PFSK-1 (cell line): ENCODE measurements around the gene MAPK8IP3.

Experiments used
- FOXP2 ChIP-seq: optimal IDR thresholded peaks from 2 replicates; pipeline ENCODE3; 2011; ENCODE audit warnings: borderline replicate concordance, control low read depth, inconsistent platforms; ENCODE audit not compliant: insufficient read depth; ENCODE audit errors: extremely low read length, extremely low read depth
- POLR2AphosphoS5 ChIP-seq: IDR thresholded peaks from 2 replicates; pipeline ENCODE4 v1.6.1; 2012; ENCODE audit warnings: low read depth, mild to moderate bottlenecking, control low read depth, low read length, moderate library complexity
- SIN3A ChIP-seq: IDR thresholded peaks from 2 replicates; pipeline ENCODE4 v1.6.1; 2012; ENCODE audit warnings: mild to moderate bottlenecking, low read length, moderate library complexity, borderline replicate concordance; ENCODE audit not compliant: insufficient read depth
- TAF1 ChIP-seq: IDR thresholded peaks from 2 replicates; pipeline ENCODE4 v1.6.1; 2012; ENCODE audit warnings: low read length, control low read depth, borderline replicate concordance; ENCODE audit not compliant: insufficient read depth
- TF ChIP-seq, protein P1 (sequence below), 2 experiments: IDR thresholded peaks; 2 replicates each; pipeline versions ENCODE4 v1.6.1 to v1.8.0; 2011 to 2012; ENCODE audit warnings: low read depth in 2 of 2, low read length in 2 of 2, control low read depth in 1 of 2, inconsistent platforms in 1 of 2, mild to moderate bottlenecking in 1 of 2, moderate library complexity in 1 of 2; ENCODE audit not compliant: insufficient read depth in 1 of 2

DNA sequence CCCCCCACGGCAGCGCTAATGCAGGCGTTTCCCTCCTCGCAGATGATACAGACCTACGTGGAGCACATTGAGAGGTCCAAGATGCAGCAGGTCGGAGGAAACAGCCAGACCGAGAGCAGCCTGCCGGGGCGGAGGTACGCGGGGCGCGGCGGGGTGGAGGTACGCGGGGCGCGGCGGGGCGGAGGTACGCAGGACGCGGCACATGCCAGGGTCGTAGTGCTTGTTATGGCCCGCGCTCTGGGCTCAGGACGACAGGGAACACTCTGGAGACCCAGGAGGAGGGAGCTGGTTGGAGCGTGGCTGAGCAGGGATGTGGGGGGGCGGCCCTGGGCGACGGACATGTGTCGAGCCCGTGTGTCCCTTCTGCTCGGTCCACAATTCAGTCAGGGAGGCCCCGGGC is 23.4 kb downstream of the MAPK8IP3 start:
- TF ChIP-seq POLR2AphosphoS5, result no peak
- no peak for TF ChIP-seq SIN3A
- no peak for TF ChIP-seq TAF1
- TF ChIP-seq FOXP2, result no peak
- TF ChIP-seq, protein P1, sequence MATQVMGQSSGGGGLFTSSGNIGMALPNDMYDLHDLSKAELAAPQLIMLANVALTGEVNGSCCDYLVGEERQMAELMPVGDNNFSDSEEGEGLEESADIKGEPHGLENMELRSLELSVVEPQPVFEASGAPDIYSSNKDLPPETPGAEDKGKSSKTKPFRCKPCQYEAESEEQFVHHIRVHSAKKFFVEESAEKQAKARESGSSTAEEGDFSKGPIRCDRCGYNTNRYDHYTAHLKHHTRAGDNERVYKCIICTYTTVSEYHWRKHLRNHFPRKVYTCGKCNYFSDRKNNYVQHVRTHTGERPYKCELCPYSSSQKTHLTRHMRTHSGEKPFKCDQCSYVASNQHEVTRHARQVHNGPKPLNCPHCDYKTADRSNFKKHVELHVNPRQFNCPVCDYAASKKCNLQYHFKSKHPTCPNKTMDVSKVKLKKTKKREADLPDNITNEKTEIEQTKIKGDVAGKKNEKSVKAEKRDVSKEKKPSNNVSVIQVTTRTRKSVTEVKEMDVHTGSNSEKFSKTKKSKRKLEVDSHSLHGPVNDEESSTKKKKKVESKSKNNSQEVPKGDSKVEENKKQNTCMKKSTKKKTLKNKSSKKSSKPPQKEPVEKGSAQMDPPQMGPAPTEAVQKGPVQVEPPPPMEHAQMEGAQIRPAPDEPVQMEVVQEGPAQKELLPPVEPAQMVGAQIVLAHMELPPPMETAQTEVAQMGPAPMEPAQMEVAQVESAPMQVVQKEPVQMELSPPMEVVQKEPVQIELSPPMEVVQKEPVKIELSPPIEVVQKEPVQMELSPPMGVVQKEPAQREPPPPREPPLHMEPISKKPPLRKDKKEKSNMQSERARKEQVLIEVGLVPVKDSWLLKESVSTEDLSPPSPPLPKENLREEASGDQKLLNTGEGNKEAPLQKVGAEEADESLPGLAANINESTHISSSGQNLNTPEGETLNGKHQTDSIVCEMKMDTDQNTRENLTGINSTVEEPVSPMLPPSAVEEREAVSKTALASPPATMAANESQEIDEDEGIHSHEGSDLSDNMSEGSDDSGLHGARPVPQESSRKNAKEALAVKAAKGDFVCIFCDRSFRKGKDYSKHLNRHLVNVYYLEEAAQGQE (IDR thresholded peaks at IDR 0.05; ENCODE audit: insufficient read depth in 1 of 2, low read depth in 2 of 2, low read length in 2 of 2), result no peak
